GM21515 (cell line): Measurements from ENCODE around the gene PFKL.
"Not testable (repeated sequence)": the region's sequence is repeated elsewhere in the genome, so short reads cannot be mapped to it uniquely, and the experiment has no call there.

Experiments
- ATAC-seq: cut with Tn5 transposase; IDR thresholded peaks from one replicate; pipeline ENCODE4 v1.9.1; 2021; ENCODE audit not compliant: unreplicated experiment

PFKL gene

GRCh38 chr21:44354775-44355771 lies 55.2 kb downstream of the PFKL start:
- no peak for ATAC-seq

GRCh38 chr21:44356160-44356559 lies 56.3 kb downstream of the PFKL start:
- no peak for ATAC-seq

GRCh38 chr21:44356636-44357035 lies 56.8 kb downstream of the PFKL start:
- ATAC-seq = no peak

GRCh38 chr21:44357064-44357837 lies 57.4 kb downstream of the PFKL start:
- no peak for ATAC-seq

GRCh38 chr21:44359396-44359795 lies 59.5 kb downstream of the PFKL start:
- no peak for ATAC-seq

GRCh38 chr21:44360159-44360558 lies 60.3 kb downstream of the PFKL start:
- ATAC-seq = no peak

- ATAC-seq = not testable (repeated sequence)
Observed at GRCh38 chr21:44361903-44362302, 62.0 kb downstream of the PFKL start.

- ATAC-seq = no peak
Observed at GRCh38 chr21:44363278-44363677, 63.4 kb downstream of the PFKL start.

GRCh38 chr21:44364151-44365053 lies 64.5 kb downstream of the PFKL start:
- ATAC-seq = no peak

- ATAC-seq = no peak
Observed at GRCh38 chr21:44365251-44365966, 65.6 kb downstream of the PFKL start.

GRCh38 chr21:44365967-44366585 lies 66.2 kb downstream of the PFKL start:
- ATAC-seq = no peak

- no peak for ATAC-seq
Observed at GRCh38 chr21:44366586-44367211, 66.8 kb downstream of the PFKL start.

- ATAC-seq = no peak
Observed at GRCh38 chr21:44368711-44369446, 69.0 kb downstream of the PFKL start.

- ATAC-seq = no peak
Observed at GRCh38 chr21:44370027-44370735, 70.3 kb downstream of the PFKL start.

- no peak for ATAC-seq
Observed at GRCh38 chr21:44370786-44371410, 71.0 kb downstream of the PFKL start.

- ATAC-seq = no peak
Observed at GRCh38 chr21:44371596-44371995, 71.7 kb downstream of the PFKL start.

- ATAC-seq = no peak
Observed at GRCh38 chr21:44372616-44373015, 72.8 kb downstream of the PFKL start.
